SKM-1 treated with dmso at 0.1 percent for 144 hours (cell line): ENCODE data around the gene CUX1.
"Not testable (repeated sequence)": the region's sequence is repeated elsewhere in the genome, so short reads cannot be mapped to it uniquely, and the experiment has no call there.

Experiments used
- DNase-seq: peaks from one replicate; lab custom pipeline; 2025; ENCODE audit not compliant: unreplicated experiment; lab: John Stamatoyannopoulos, UW

The CUX1 gene

GRCh38 chr7:102125127-102125596 lies 307.7 kb downstream of the CUX1 start:
- DNase-seq = no peak

GRCh38 chr7:102128303-102128702 lies 310.9 kb downstream of the CUX1 start:
- no peak for DNase-seq

- no peak for DNase-seq
Observed at GRCh38 chr7:102129636-102130370, 312.4 kb downstream of the CUX1 start.

- DNase-seq = no peak
Observed at GRCh38 chr7:102132209-102132752, 314.9 kb downstream of the CUX1 start.

GRCh38 chr7:102138676-102139075 lies 321.2 kb downstream of the CUX1 start:
- DNase-seq = no peak

GRCh38 chr7:102140952-102141370 lies 323.5 kb downstream of the CUX1 start:
- peak; percentile 67 for DNase-seq

GRCh38 chr7:102142433-102142832 lies 325.0 kb downstream of the CUX1 start:
- not testable (repeated sequence) for DNase-seq

GRCh38 chr7:102146122-102146521 lies 328.7 kb downstream of the CUX1 start:
- DNase-seq = no peak

GRCh38 chr7:102147008-102147407 lies 329.6 kb downstream of the CUX1 start:
- no peak for DNase-seq

- no peak for DNase-seq
Observed at GRCh38 chr7:102148799-102149198, 331.4 kb downstream of the CUX1 start.

GRCh38 chr7:102149416-102149815 lies 332.0 kb downstream of the CUX1 start:
- no peak for DNase-seq

- no peak for DNase-seq
Observed at GRCh38 chr7:102150266-102150665, 332.8 kb downstream of the CUX1 start.

GRCh38 chr7:102152672-102153598 lies 335.5 kb downstream of the CUX1 start:
- DNase-seq = no peak

GRCh38 chr7:102153599-102153946 lies 336.1 kb downstream of the CUX1 start:
- no peak for DNase-seq

GRCh38 chr7:102154425-102154824 lies 337.0 kb downstream of the CUX1 start:
- no peak for DNase-seq

GRCh38 chr7:102155821-102156441 lies 338.5 kb downstream of the CUX1 start:
- DNase-seq = no peak

GRCh38 chr7:102156867-102157266 lies 339.4 kb downstream of the CUX1 start:
- DNase-seq = no peak

- no peak for DNase-seq
Observed at GRCh38 chr7:102165136-102165535, 347.7 kb downstream of the CUX1 start.

- DNase-seq = no peak
Observed at GRCh38 chr7:102167254-102167653, 349.8 kb downstream of the CUX1 start.

- DNase-seq = no peak
Observed at GRCh38 chr7:102169651-102170392, 352.4 kb downstream of the CUX1 start.
